ENCODE measurements around the gene EML6.

DNA sequence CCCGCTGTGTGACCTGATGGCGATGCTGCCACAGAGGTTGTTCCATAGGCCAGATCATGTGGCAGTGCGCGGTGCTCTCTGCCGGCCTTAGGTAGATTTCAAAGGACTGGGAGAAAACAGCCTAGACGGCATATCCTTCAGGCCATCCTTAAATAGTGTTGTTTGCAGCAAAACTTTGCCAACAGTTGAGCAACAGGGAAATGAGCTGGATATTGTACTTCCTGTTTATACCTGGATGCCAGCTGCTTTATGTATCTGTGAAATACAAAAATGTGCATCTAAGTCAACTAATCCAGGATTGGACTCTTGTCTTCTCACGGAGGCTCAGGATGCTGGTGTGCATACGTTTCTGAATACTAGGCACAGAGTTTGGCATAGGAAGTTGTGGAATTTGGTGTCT, 107.1 kb downstream of the EML6 start:
- TF ChIP-seq, protein P1, sequence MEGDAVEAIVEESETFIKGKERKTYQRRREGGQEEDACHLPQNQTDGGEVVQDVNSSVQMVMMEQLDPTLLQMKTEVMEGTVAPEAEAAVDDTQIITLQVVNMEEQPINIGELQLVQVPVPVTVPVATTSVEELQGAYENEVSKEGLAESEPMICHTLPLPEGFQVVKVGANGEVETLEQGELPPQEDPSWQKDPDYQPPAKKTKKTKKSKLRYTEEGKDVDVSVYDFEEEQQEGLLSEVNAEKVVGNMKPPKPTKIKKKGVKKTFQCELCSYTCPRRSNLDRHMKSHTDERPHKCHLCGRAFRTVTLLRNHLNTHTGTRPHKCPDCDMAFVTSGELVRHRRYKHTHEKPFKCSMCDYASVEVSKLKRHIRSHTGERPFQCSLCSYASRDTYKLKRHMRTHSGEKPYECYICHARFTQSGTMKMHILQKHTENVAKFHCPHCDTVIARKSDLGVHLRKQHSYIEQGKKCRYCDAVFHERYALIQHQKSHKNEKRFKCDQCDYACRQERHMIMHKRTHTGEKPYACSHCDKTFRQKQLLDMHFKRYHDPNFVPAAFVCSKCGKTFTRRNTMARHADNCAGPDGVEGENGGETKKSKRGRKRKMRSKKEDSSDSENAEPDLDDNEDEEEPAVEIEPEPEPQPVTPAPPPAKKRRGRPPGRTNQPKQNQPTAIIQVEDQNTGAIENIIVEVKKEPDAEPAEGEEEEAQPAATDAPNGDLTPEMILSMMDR (IDR thresholded peaks at IDR 0.05 in 4 of 5, conservative IDR thresholded peaks at IDR 0.05 in 1 of 5) = no peak
- TF ChIP-seq POLR2A (IDR thresholded peaks at IDR 0.05) = no peak

Data from gastrocnemius medialis (tissue), 4 donors.